SK-N-MC (cell line): Measurements from ENCODE around the gene ZNF805.

Experiments
- EZH2 ChIP-seq: fragments of 200-600 bp; sonication (generic); IDR thresholded peaks from one replicate; pipeline ENCODE4 v1.6.1; 2017; ENCODE audit warnings: antibody characterized with exemption
- POLR2AphosphoS5 ChIP-seq: IDR thresholded peaks from 2 replicates; pipeline ENCODE4 v1.6.1; 2012; ENCODE audit warnings: mild to moderate bottlenecking, low read depth, low read length, borderline replicate concordance

DNA sequence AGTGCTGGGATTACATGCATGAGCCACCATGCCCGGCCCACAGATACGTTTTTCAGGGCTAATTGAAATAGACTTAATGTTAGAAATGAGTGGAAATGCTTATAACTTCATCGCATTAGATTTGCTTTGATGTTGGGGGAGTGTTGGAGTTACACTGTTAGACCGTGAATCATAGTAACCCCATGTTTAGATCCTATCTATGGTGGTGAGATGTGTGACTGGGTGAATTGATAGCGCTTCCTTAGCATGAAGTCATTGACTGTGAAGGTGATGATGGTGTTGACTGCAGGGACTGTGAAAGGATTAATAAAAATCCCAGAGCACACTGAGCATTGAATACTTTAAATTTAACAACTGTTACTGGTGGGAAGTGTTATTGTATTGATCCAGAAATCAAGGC lies 47.4 kb upstream of the ZNF805 start:
- TF ChIP-seq POLR2AphosphoS5 (no peak), EZH2 (no peak)
